GM21528 (cell line): Measurements from ENCODE around the gene PKP1.

Source experiments
- ATAC-seq: cut with Tn5 transposase; IDR thresholded peaks from one replicate; pipeline ENCODE4 v1.9.1; 2021; ENCODE audit warnings: mild to moderate bottlenecking, moderate library complexity; ENCODE audit not compliant: unreplicated experiment, low FRiP score

The PKP1 gene

GRCh38 chr1:201324821-201325677, 41.7 kb downstream of the PKP1 start:
- ATAC-seq, result no peak

DNA sequence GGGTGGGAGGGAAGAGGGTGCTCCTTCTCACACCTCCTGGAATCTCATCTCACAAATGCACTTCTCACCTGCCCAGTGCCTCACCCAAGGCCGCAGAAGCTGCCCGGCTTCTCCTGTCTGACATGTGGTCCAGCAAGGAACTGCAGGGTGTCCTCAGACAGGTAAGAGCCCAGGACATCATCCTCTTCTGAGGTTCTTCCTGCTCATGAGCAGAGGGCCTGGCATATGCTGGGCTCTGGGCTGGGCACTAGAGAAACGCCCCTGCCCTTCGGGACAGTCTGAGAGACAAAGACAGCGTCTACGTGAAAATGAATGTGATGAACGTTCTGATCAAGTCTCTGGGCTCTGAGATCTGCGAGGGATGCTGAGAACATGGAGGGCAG, 42.4 kb downstream of the PKP1 start:
- ATAC-seq, result no peak

GRCh38 chr1:201326710-201327109, 43.4 kb downstream of the PKP1 start:
- ATAC-seq, result no peak

GRCh38 chr1:201327687-201328240, 44.5 kb downstream of the PKP1 start:
- no peak for ATAC-seq

- ATAC-seq, result no peak
Observed at GRCh38 chr1:201328576-201328975, 45.3 kb downstream of the PKP1 start.

- ATAC-seq, result no peak
Observed at GRCh38 chr1:201329286-201329685, 46.0 kb downstream of the PKP1 start.

DNA sequence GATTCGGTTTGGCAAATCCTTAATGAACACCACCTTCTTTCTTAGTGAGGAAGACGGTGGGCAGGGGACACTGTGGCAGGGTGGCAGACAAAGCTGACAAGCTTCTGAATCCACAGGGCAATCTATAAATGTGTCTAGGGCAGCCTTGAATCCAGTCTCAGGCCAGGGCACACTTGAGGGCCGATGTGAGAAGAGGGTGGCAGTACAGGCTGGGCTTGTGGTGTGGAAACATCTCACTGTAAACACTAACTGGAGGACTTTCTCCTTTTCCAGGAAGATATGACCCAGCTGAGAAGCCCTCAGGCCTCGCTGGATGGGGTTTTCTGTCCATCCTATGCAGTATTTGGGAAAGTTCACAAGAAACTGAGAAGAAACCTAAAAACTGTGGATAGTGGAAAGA, 46.5 kb downstream of the PKP1 start:
- ATAC-seq, result no peak

- no peak for ATAC-seq
Observed at GRCh38 chr1:201330541-201330940, 47.2 kb downstream of the PKP1 start.

DNA sequence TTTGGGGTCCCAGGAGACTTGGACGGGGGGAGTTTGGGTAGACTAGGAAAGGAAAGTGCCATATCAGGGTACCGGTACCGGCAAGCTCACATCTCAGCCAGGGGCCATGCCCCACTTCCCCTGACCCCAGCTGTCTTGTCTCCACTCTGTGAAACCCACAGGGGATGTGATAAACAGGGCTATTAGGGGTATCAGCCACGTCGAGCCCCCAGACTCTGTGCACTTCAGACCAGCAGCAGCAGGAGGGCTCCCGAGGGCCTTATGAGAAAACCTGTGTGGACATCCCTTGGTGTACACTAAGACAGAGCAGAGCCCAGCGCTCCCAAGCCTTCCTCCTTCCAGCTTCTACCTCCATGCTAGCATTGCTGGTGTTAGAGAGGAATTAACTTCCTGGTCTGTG, 47.9 kb downstream of the PKP1 start:
- no peak for ATAC-seq

GRCh38 chr1:201332021-201332420, 48.7 kb downstream of the PKP1 start:
- no peak for ATAC-seq

DNA sequence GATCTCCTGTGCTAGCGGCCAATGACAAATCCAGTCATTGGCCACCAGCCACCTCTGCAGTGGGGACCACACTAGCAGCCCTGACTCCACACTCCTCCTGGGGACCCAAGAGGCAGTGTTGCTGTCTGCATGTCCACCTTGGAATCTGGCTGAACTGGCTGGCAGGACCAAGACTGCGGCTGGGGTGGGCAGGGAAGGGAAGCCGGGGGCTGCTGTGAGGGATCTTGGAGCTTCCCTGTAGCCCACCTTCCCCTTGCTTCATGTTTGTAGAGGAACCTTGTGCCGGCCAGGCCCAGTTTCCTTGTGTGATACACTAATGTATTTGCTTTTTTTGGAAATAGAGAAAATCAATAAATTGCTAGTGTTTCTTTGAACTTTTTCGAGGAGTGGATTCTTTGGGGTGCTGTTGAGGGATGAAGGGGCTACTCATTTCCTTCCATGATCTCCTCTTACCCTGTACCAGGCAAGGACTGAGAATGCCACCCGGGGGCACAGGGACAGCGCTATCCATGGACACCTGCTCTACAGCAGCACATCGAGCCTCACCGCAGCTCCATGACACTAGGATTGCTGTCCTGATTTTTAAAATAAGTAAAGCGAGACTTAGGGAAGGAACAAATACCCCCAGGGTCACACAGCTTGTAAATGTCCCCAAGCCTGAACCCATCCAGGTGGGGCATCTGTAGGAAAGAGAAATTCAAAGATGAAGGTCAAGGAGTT, 49.5 kb downstream of the PKP1 start:
- ATAC-seq, result no peak

- no peak for ATAC-seq
Observed at GRCh38 chr1:201334325-201335173, 51.2 kb downstream of the PKP1 start.

- ATAC-seq, result no peak
Observed at GRCh38 chr1:201335174-201335870, 52.0 kb downstream of the PKP1 start.

GRCh38 chr1:201335901-201336300, 52.6 kb downstream of the PKP1 start:
- ATAC-seq, result no peak

DNA sequence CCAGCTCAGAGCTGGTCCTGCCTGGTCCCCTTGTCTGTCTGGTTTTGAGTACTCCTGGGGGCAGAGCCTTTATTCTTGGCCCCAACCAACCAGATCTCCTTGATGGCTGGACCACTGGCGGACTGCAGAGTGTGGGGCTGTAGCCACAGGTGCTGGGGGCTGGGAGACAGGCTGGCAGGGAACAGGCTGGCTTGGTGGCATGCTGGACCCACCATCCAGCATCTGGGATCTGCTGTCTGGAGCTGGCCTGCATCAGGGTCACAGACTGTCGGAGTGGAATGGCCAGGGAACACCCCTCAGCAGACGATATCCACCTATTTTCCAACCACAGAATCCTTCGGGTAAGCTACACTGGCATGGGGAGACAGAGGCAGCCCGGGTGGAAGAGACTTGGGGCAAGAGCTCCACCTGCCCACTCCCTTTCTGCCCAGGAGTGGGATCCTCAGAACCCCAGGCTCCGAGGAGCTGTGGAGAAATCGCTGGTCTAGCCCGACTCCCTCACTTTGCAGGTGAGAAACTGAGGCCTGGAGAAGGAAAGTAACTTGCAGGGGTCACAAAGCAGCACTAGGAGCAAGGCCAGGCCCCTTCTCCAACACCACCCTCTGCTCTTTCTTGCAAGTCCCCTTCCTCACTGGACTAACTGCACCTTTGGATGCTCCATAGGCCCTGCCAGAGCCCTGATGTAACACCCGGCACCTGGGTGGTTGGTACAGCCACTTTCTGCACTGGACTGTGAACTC, 53.6 kb downstream of the PKP1 start:
- no peak for ATAC-seq

GRCh38 chr1:201341377-201341776, 58.1 kb downstream of the PKP1 start:
- ATAC-seq, result no peak

DNA sequence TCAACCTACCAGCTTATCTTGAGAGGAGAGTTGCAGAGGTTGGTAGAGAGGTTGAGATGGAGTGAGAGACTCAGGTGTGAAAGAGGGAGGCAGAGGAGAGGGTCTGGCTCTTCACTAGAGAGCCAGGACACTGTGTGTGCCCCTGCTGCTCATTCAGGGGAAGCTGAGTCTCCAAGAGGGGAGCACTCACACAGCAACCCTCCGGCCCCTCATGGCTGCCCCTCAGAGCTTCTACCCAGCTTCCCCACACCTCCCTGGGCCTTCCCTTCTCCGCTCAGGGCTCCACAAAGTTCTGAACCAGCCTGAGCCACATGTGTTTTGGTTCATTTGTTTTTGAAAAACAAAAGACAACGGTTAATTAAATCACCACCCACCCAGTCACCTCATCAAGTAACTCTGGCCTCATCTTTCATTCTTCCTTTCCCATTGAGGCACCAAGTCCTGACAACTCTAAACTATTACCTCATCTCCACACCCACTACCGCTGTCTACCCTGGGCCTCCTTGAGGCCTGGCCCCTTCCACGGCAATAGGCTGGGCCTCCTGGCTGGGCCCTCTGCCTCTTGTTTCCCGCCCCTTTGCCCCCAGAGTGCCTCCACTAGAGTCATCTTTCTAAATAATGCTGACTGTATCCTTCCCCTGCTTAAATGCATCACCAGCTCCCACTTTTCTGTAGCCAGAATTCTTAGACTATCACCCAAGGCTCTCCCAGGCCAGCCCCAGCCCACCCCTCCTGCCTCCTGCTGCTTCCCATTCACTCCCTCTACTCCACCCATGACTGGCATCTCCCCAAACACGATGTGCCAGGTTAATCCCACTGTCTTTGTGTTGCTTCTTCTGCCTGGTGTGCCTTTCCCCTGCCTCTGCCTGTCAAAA, 61.1 kb downstream of the PKP1 start:
- ATAC-seq, result no peak

GRCh38 chr1:201345081-201345355, 61.7 kb downstream of the PKP1 start:
- no peak for ATAC-seq
